Esophagus squamous epithelium (tissue), 4 donors: Measurements from ENCODE around the gene CHST3.

Experiments used
- CTCF ChIP-seq, 6 experiments: fragments of 450-650 bp in 4 of 6; fragments of 200-600 bp in 2 of 6; sonication (generic) in 2 of 6; IDR thresholded peaks; one replicate each; pipeline ENCODE4 v1.5.1; 2016 to 2019; ENCODE audit warnings: antibody characterized with exemption in 6 of 6, mild to moderate bottlenecking in 4 of 6, moderate library complexity in 4 of 6
- POLR2A ChIP-seq, 4 donors: fragments of 450-650 bp; IDR thresholded peaks; one replicate each; pipeline ENCODE4 v1.6.1; 2017; ENCODE audit warnings: antibody characterized with exemption in 4 of 4, mild to moderate bottlenecking in 4 of 4, moderate library complexity in 3 of 4

DNA sequence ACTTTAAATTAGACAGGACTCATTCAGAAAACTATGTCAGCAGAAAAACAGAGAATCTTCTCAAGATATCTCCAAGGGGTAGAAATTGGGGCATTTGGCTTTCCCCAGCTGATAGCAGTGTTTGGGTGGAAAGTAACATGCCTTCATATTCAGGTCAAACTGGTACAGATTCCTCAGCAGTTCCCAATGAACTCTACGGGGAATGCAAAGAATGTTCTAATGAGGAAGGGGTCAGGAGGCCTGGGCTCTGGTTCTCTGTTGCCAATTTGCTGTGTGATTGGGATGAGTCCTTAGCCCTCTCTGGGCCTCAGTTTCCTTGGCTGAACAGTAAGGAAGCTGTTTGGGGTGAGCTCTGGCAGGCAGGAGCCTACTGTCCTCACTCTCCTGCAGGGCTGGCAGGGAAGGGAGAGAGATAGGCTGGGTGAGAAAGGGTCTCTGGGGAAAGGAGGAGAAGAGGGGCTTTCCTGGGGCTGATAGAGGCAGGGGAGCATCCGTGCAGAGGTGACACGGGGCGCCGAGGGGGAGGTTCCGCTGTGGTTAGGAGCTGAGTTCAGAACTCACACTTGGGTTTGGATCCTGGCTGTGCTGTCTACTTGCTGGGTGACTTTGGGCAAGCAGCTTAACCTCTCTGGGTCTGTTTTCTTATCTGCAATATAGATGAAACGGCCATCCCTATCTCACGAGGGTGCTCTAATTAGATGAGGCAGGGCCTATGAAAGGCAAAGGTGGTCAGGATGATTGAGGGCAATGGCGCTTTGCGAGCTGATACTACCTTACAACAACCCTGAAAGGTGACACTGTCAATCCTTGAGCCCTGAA is 79.0 kb downstream of the CHST3 start:
- TF ChIP-seq CTCF (IDR thresholded peaks at IDR 0.05): no peak
- TF ChIP-seq POLR2A (IDR thresholded peaks at IDR 0.05): no peak
